NCI-H2081 treated with DMSO at 0.1 percent for 48 hours (cell line): Measurements from ENCODE around the gene DSCAML1.

Experiments
- DNase-seq: peaks from one replicate; lab custom pipeline; 2025; lab: John Stamatoyannopoulos, UW

Gene DSCAML1

GRCh38 chr11:117547195-117547850 is 249.7 kb downstream of the DSCAML1 start:
- no peak for DNase-seq

DNA sequence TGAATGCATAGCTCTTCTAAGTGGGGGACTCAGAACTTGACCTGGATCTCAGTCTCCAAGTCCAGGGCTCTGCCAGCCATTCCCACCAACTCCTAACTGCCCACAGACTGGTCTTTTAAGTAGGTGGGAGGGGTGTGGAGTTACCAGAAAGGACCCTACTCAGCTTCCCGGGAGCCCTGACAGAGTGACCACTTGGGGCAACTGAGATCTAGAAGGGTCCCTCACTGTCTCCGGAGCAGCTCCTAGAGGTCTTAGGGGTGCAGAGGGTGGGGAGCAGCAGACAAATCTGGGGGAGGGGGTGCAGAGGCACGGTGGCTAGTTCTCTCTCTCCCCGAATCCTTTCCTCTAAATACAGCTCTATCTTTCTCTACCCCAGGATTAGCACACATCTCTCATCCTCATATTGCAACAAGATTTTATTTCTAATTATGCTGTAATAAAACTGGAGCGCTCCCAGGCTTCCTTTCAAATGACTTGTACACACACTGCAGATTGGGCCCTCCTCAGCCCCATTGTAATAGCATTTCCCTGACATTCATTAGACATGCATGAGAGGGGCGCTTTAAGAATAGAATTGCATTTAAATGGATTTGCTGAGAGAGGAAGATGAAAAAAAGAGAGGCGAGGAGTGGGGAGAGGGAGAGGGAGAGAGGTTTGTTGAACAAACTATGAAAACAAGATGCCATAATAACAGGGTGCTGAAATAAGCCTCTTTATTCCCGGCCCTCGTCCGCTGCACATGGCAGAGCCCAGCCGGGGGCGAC is 250.4 kb downstream of the DSCAML1 start:
- peak; percentile 67 for DNase-seq

- DNase-seq = no peak
Measured at GRCh38 chr11:117545706-117546105, 251.3 kb downstream of the DSCAML1 start.

DNA sequence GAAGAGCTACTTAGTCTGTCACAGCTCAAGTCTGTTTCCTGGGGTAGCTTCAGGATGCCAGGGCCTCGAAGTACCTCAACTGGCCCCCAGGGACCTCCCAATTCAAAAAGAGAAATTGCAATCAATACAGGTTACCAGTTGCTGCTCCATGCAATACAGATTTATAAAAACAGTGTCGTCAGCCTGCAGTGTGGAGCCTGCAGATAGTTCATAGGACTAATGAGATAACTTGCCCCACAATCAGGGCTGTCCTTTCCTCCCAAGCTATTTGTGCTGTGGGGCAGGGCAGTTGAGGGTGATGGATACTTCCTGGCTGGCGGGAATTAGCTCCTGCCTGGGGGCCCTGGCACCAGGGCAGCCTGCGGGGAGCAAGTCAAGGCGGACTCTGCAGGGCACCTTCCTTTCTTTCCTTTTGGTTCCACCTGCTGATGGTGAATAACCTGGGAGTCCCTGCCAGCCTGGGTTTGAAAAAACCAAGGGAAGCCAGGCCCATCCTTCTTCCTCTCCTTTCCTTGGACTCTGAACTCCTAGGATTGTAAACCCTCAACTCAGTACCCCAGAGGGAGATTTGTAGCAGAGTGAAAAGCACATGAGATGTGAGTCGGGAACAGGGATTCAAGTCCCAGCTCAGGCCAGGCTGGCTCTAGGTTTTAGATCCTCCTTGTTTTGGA is 252.8 kb downstream of the DSCAML1 start:
- no peak for DNase-seq

DNA sequence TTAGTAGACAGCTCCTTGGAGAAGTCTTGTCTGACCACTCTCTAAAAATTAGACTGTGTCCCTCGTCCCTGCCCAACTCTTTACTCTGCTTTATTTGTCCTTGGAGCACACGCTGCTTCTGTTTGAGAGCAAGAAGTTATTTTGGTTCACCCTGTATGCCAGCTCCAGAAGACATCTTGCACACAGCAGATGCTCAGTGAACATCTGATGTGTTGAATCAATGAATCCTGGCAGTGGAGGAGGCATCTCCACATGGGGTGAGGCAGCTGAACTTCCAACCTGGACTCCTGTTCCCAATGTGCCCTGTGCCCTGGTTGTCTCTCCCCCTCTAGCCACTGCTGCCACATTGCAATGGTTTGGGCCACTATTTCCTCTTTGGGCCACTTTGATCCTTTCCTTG is 255.8 kb downstream of the DSCAML1 start:
- no peak for DNase-seq

GRCh38 chr11:117538263-117539135 is 258.5 kb downstream of the DSCAML1 start:
- DNase-seq = no peak

DNA sequence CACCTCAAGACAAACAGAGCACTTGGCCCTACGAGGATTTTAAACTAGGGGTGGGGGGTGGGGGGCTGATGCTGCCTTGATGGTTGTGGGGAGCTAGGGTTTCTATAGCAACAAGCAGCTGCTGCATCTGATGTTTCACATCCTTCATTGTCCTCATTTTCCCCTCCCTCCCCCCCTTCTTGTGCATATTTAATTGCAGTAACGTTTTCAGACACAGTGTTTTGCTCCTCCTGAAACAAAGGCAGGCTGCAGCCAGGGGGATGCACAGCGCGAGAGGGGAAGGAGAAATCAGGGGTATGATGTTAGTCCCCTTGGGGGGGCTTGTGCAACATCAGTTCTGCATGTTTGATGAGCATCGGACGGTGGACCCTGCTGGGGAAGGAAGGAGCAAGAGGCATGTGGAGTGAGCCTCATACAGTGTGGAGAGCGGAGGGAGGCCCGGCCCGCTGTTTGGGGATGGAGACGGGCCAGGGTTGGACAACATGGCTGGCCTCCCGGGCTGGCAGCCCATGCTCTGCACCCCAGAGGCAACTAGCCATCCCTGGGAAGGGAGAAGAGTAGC is 261.1 kb downstream of the DSCAML1 start:
- no peak for DNase-seq

- no peak for DNase-seq
Measured at GRCh38 chr11:117535201-117535849, 261.7 kb downstream of the DSCAML1 start.

GRCh38 chr11:117532568-117532967 is 264.4 kb downstream of the DSCAML1 start:
- DNase-seq = no peak

DNA sequence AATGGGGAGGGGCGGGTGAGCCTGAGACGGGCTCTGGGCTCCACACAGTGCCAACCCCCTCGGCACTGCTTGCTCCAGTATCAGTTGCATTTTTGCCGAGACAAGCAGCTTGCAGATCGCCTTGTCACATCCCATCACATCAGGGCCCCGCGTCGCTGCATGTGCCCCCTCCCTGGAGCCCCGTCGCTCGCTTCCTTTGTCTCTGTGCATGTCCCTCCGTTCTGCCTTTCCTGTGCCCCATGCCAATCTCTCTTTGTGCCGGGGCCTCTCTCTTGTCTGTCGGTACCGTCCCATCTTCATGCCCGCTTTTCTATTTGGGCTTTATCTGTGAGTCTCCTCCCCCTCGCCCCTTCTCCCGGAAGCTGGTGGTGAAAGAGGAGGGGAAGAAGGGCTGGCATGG is 267.2 kb downstream of the DSCAML1 start:
- DNase-seq = no peak

- peak; percentile 45 for DNase-seq
Measured at GRCh38 chr11:117528097-117528721, 268.8 kb downstream of the DSCAML1 start.

GRCh38 chr11:117527271-117527670 is 269.7 kb downstream of the DSCAML1 start:
- DNase-seq = no peak

- no peak for DNase-seq
Measured at GRCh38 chr11:117525866-117526542, 271.0 kb downstream of the DSCAML1 start.

DNA sequence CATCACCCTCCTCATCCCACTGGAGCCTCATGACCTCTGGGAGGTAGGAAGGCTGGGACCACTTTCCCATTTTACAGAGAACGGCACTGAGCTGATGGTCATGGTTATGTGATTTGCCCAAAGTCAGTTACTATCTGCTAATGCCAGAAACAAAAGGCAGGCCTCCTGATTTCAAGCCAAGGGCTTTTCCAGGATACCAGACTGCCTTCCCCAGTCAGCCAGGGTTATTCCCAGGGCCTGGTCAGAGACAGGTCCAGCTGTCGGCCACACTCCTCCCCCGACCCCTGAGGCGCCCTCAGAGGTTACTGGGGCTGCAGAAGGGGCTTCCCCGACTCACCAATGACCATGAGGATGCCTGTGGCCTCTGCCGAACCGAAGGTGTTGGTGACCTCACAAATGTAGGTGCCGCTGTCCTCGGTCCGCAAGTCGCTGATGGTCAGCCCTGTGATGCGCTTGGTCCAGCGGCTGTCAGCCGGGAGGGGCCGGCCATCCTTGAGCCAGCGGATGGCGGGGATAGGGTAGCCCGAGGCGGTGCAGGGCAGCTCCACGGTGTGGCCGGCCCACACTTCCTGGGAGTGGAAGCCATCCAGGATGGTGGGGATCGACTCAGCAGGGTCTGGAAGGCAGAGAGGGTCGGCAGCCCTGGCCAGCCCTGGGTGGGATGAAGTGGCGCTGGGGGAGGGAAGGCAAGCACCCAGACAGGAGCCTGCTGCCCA is 272.4 kb downstream of the DSCAML1 start:
- no peak for DNase-seq

DNA sequence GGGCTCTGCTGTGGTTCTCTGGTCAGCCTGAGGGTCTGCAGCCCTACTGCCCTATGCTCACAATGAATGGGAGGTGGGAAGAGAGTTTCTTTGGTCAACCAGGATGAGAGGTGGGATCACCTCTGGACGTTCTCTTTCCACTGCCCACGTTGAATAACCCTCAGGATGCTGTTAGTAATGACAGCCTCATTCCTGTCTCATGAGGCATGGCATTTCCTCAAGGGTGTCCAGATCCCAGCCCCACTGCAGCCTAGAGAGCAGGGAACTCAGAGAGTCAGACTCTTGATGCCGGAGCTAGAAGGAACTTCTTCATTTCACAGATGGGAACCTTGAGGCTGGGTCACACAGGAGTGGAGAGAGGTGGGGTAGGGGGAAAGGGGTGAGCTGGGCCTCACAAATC is 273.3 kb downstream of the DSCAML1 start:
- no peak for DNase-seq

DNA sequence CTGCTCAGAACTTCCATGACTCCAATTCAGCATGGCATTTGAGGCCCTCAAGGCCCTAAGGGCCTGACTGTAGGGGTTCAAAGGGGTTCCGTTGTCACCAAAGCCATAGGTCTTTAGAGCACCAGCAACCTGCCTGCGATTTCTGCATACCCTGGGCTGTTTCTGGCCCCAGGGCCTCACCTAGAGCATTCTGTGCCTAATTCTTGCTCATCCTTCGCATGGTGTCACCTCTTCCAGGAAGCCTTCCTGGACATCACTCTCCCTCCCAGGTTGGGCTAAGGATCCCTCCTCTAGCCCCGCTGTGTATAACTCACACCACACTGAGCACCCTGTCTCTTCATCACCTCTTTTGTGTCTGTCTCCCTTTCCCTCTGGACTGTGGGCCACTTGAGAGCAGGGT is 275.0 kb downstream of the DSCAML1 start:
- no peak for DNase-seq

GRCh38 chr11:117520966-117521365 is 276.1 kb downstream of the DSCAML1 start:
- DNase-seq = no peak

GRCh38 chr11:117520201-117520600 is 276.8 kb downstream of the DSCAML1 start:
- DNase-seq = no peak

GRCh38 chr11:117519590-117519989 is 277.4 kb downstream of the DSCAML1 start:
- no peak for DNase-seq

GRCh38 chr11:117519170-117519569 is 277.8 kb downstream of the DSCAML1 start:
- no peak for DNase-seq
